ENCODE results near the gene APOL1.

Gene APOL1

DNA sequence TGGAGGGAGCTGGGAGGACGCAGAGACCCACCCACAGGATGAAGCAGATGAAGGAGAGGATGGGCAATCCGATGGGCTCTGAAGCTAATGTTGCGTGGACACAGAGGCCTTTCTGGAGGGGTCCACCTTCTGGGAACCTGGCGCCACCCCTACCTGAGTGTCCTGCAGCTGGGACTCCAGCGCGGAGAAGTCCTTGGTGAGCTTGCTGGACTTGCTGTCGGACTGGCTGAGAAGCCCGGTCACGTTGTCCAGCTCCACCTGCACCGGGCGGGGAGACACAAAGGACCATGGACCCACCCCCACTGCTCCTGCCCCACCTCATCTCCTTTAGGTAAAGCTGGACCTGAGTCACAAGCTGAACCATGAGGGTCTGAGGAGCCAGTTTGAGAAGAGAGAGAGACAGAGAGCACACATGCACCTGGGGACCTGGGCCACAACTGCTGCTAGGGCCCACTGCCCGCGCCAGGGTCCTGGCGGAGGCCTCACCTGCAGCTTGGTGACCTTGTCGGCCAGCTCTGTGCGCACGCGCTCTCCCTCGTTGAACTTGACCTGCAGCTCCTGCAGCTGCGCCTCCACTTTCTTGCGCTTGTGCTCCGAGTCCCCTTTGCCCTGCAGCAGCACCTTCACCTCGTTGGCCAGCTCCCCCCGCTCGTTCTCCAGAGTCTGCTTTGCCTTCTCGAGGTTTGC, 40.8 kb downstream of the APOL1 start:
- H3K27ac ChIP-seq = no peak overlapping the region
- TF ChIP-seq, protein P1, sequence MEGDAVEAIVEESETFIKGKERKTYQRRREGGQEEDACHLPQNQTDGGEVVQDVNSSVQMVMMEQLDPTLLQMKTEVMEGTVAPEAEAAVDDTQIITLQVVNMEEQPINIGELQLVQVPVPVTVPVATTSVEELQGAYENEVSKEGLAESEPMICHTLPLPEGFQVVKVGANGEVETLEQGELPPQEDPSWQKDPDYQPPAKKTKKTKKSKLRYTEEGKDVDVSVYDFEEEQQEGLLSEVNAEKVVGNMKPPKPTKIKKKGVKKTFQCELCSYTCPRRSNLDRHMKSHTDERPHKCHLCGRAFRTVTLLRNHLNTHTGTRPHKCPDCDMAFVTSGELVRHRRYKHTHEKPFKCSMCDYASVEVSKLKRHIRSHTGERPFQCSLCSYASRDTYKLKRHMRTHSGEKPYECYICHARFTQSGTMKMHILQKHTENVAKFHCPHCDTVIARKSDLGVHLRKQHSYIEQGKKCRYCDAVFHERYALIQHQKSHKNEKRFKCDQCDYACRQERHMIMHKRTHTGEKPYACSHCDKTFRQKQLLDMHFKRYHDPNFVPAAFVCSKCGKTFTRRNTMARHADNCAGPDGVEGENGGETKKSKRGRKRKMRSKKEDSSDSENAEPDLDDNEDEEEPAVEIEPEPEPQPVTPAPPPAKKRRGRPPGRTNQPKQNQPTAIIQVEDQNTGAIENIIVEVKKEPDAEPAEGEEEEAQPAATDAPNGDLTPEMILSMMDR (IDR thresholded peaks at IDR 0.05) = no peak
- TF ChIP-seq ZFX (IDR thresholded peaks at IDR 0.05; ENCODE audit: borderline replicate concordance) = no peak

DNA sequence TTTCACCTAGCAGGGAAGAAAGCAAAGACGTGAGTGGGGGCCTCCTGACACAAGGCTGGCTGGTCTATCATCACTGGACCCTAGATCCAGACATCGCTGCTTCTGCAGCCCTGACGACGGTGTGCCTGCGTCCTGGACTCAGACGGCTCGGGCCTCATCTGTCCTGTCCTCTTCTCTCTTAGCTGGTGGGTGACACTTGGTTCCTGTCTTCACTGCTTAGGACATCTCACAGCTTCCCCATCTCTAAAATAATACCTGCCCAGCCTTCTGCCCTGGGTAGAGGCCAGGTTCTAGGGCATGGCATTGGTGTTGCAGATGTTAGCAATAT, 41.3 kb downstream of the APOL1 start:
- TF ChIP-seq, protein P1 (IDR thresholded peaks at IDR 0.05) = no peak
- TF ChIP-seq ZFX (IDR thresholded peaks at IDR 0.05; ENCODE audit: borderline replicate concordance) = no peak

GRCh38 chr22:36294801-36295200, 41.9 kb downstream of the APOL1 start:
- TF ChIP-seq, protein P1 (IDR thresholded peaks at IDR 0.05) = no peak
- no peak for TF ChIP-seq ZFX (IDR thresholded peaks at IDR 0.05; ENCODE audit: borderline replicate concordance)
- H3K27ac ChIP-seq = no peak overlapping the region

More for the DNA sequence above, 41.3 kb downstream of the APOL1 start:
- H3K27ac ChIP-seq = no peak overlapping the region

DNA sequence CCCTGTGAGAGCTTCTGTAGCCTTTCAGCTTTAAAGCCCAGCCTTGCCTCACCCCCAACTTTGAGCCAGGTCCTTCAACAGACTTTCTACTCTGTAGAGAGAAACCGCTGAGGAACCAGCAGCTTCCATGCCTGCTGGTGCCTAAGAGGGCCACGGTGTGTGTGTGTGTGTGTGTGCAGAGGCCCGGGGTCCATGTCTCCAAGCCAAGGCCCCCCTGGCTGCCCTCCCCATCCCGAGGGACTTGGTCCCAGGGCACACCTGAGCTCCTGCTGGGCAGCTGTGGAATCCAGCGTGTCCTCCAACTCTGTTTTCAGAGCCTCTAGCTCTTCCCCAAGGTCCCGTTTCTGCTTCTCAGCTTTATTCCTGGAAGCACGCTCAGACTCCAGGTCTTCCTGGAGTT, 42.3 kb downstream of the APOL1 start:
- H3K27ac ChIP-seq = no peak overlapping the region
- no peak for TF ChIP-seq ZFX (IDR thresholded peaks at IDR 0.05; ENCODE audit: borderline replicate concordance)
- TF ChIP-seq, protein P1 (IDR thresholded peaks at IDR 0.05) = no peak

DNA sequence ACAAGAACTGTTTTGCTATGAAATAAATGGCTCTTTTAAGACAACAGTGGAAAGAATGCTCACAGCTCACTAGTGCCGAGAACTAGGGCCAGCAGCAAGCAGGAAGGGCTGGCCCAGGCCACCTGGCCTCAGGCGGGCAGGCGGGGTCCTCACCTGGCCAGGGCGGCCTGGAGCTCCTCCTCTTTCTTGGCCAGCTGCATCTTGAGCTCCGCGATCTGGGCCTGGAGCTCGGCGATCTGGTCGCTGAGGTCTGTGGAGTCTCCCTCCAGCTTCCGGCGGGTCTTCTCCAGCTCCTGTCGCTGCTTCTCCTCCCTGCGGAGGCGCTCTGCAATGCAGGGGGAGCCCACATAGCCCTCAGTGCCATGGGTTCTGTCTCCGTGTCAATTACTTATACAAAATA, 43.8 kb downstream of the APOL1 start:
- TF ChIP-seq, protein P1 (IDR thresholded peaks at IDR 0.05) = no peak
- no peak for TF ChIP-seq ZFX (IDR thresholded peaks at IDR 0.05; ENCODE audit: borderline replicate concordance)
- no peak overlapping the region for H3K27ac ChIP-seq

DNA sequence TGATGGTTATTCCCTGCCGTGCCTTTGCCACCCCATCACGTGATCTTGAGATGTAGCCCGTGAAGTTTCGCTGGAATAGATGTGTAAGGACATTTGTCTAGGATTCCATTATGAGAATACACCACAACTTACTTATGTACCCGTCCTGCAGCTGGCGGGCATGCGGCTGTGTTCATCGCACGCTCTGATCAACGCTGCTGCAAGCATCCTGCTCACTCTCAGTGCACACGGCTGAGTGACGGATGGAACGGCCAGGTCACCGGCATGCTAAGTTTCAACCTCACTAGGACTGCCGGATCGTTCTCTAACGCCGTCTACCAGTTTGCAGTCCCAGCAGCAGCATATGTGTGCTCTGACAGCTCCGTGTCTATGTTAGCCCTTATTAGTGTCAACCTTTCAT, 44.6 kb downstream of the APOL1 start:
- H3K27ac ChIP-seq = no peak overlapping the region
- TF ChIP-seq, protein P1 (IDR thresholded peaks at IDR 0.05) = no peak
- no peak for TF ChIP-seq ZFX (IDR thresholded peaks at IDR 0.05; ENCODE audit: borderline replicate concordance)

- no peak overlapping the region for H3K27ac ChIP-seq
- TF ChIP-seq ZFX (IDR thresholded peaks at IDR 0.05; ENCODE audit: borderline replicate concordance) = no peak
- TF ChIP-seq, protein P1 (IDR thresholded peaks at IDR 0.05) = no peak
Measured at GRCh38 chr22:36298118-36298517, 45.2 kb downstream of the APOL1 start.

Data from 22Rv1 (cell line).